K562 (cell line): ENCODE data around the gene SMC4. TPM values are rescaled to one million over a fixed set of nuclear protein-coding genes. Genes with fewer than 3 reads are reported as not detected.

ENCODE experiments used
- ATF4 ChIP-seq: fragments of 450-650 bp; formaldehyde crosslinking; IDR thresholded peaks from 2 replicates; pipeline ENCODE4 v1.4.0; 2022; ENCODE audit warnings: mild to moderate bottlenecking, moderate library complexity
- CTBP1 ChIP-seq: fragments of 450-650 bp; IDR thresholded peaks from 2 replicates; pipeline ENCODE4 v1.6.1; 2016; ENCODE audit warnings: borderline replicate concordance
- ERF ChIP-seq: fragments of 450-650 bp; formaldehyde crosslinking; IDR thresholded peaks from 2 replicates; pipeline ENCODE4 v1.4.0; 2020; ENCODE audit warnings: mild to moderate bottlenecking, mixed read lengths
- HCFC1 ChIP-seq: IDR thresholded peaks from 2 replicates; pipeline ENCODE4 v1.6.1; 2012; ENCODE audit warnings: low read depth, low read length, improper control_type of control experiment
- HEY1 ChIP-seq: fragments of 250-450 bp; sonication (Bioruptor Pico); IDR thresholded peaks from 2 replicates; pipeline ENCODE4 v1.5.0; 2020; ENCODE audit warnings: mild to moderate bottlenecking, moderate library complexity, borderline replicate concordance
- HMG20A ChIP-seq: fragments of 450-650 bp; formaldehyde crosslinking; conservative IDR thresholded peaks from 2 replicates; pipeline ENCODE4 v1.4.0; 2020; ENCODE audit warnings: mild to moderate bottlenecking, mixed read lengths
- KDM5B ChIP-seq: fragments of 200-600 bp; sonication (generic); IDR thresholded peaks from 2 replicates; pipeline ENCODE4 v1.6.1; 2012; ENCODE audit warnings: low read depth, mild to moderate bottlenecking, moderate library complexity, low read length, control low read depth, inconsistent platforms; ENCODE audit not compliant: insufficient replicate concordance
- KLF10 ChIP-seq: fragments of 250-450 bp; sonication (Bioruptor Pico); IDR thresholded peaks from 2 replicates; pipeline ENCODE4 v1.6.1; 2021; ENCODE audit warnings: matching md5 sums
- MTA3 ChIP-seq: fragments of 450-650 bp; formaldehyde crosslinking; IDR thresholded peaks from 2 replicates; pipeline ENCODE4 v1.6.1; 2017; ENCODE audit warnings: mild to moderate bottlenecking, borderline replicate concordance
- NFRKB ChIP-seq: fragments of 450-650 bp; IDR thresholded peaks from 2 replicates; pipeline ENCODE4 v1.6.1; 2016; ENCODE audit warnings: low read depth
- NR3C1 ChIP-seq: sonication (generic); formaldehyde crosslinking; IDR thresholded peaks from 2 replicates; pipeline ENCODE4 v1.8.1; 2022; ENCODE audit warnings: missing genetic modification reagents
- PPARD ChIP-seq: fragments of 250-450 bp; sonication (Bioruptor Pico); IDR thresholded peaks from 2 replicates; pipeline ENCODE4 v1.8.0; 2022; ENCODE audit warnings: inconsistent platforms, mild to moderate bottlenecking, moderate library complexity
- SMARCA4 ChIP-seq: fragments of 450-650 bp; IDR thresholded peaks from 2 replicates; pipeline ENCODE4 v1.6.1; 2016
- SMC3 ChIP-seq: conservative IDR thresholded peaks from 2 replicates; pipeline ENCODE4 v1.6.1; 2011; ENCODE audit warnings: low read depth, low read length, improper control_type of control experiment; ENCODE audit not compliant: insufficient read depth
- TAF1 ChIP-seq: IDR thresholded peaks from 2 replicates; pipeline ENCODE4 v1.6.1; 2011; ENCODE audit warnings: mild to moderate bottlenecking, low read length, moderate library complexity; ENCODE audit not compliant: insufficient read depth, control insufficient read depth, severe bottlenecking; ENCODE audit errors: extremely low read depth
- U2AF2 ChIP-seq: fragments of 200-400 bp; formaldehyde crosslinking; optimal IDR thresholded peaks from 2 replicates; pipeline ENCODE3; 2017; ENCODE audit warnings: low read depth, mild to moderate bottlenecking, low read length
- ZBED1 ChIP-seq: IDR thresholded peaks from 2 replicates; pipeline ENCODE4 v1.6.1; 2014
- ZNF785 ChIP-seq: fragments of 250-450 bp; sonication (Bioruptor Pico); IDR thresholded peaks from 2 replicates; pipeline ENCODE4 v1.4.0; 2020; ENCODE audit warnings: mild to moderate bottlenecking
- polyA plus RNA-seq, 8 experiments: library from polyadenylated mRNA; depleted of rRNA in 4 of 8; stranded (reverse) in 5 of 8; unstranded in 3 of 8; fragments of >200 nt; fragmentation: Nextera tagmentation in 2 of 8; fragmentation: Illumina TruSeq in 1 of 8; extraction: Ambion mirVana in 2 of 8; extraction: Trizol in 1 of 8; gene quantifications; 2 replicates each; pipeline versions ENCODE4 v1.2.1 to v1.2.3, GENCODE V29; 2011 to 2014; ENCODE audit warnings: inconsistent platforms in 1 of 8, missing spikeins in 1 of 8
- total RNA-seq, 7 experiments: library from RNA; depleted of rRNA in 6 of 7; stranded (reverse); fragments of >200 nt in 6 of 7; fragmentation: Illumina TruSeq in 2 of 7; extraction: Trizol in 2 of 7; gene quantifications; 2 replicates each; pipeline versions ENCODE4 v1.2.1 to v1.2.3, GENCODE V29; 2011 to 2021; ENCODE audit warnings: low replicate concordance in 1 of 7
- TF ChIP-seq, protein P1 (sequence below): fragments of 450-650 bp; formaldehyde crosslinking; IDR thresholded peaks from 2 replicates; pipeline ENCODE4 v1.4.0; 2020; ENCODE audit warnings: mild to moderate bottlenecking
- TF ChIP-seq, protein P2 (sequence below): sonication (generic); formaldehyde crosslinking; IDR thresholded peaks from 2 replicates; pipeline ENCODE4 v1.8.0; 2022; ENCODE audit warnings: missing genetic modification reagents, mild to moderate bottlenecking, moderate library complexity, borderline replicate concordance
- TF ChIP-seq, protein P3 (sequence below): sonication (generic); formaldehyde crosslinking; IDR thresholded peaks from 2 replicates; pipeline ENCODE4 v1.8.1; 2023; ENCODE audit warnings: mild to moderate bottlenecking, missing genetic modification reagents
- TF ChIP-seq, protein P4 (sequence below): fragments of 450-650 bp; formaldehyde crosslinking; IDR thresholded peaks from 2 replicates; pipeline ENCODE4 v1.4.0; 2022; ENCODE audit warnings: missing genetic modification characterization

Gene SMC4
- total and polyA plus RNA-seq, 9 of the 15 experiments (the other 6 are each of a cell fraction or from before 2014, with no cell fraction given): 87.9 to 347 (median 176) TPM

GRCh38 chr3:160449636-160450598, 50.5 kb downstream of the SMC4 start, which contains the start of gene TRIM59 (continued):
- TF ChIP-seq ZNF785 (CRISPR knock-in tag) (no peak), PPARD (CRISPR knock-in tag) (no peak), SMC3 (no peak), HCFC1 (no peak), U2AF2 (no peak), KLF10 (CRISPR knock-in tag) (no peak), ATF4 (CRISPR knock-in tag) (0 out of 2 replicates have a peak, but pooled peaks have one; percentile 53), TAF1 (peak; percentile 79), ERF (peak; percentile 91; the same call in 1 of the 2 replicates), MTA3 (peak; percentile 31), KDM5B (peak; percentile 89), NFRKB (peak; percentile 86; the same call in 1 of the 2 replicates), SMARCA4 (no peak), ZBED1 (no peak), CTBP1 (peak; percentile 82), NR3C1 (CRISPR knock-in tag) (peak; percentile 96), HEY1 (CRISPR knock-in tag) (no peak), HMG20A (CRISPR knock-in tag) (no peak)
- TF ChIP-seq, protein P1, sequence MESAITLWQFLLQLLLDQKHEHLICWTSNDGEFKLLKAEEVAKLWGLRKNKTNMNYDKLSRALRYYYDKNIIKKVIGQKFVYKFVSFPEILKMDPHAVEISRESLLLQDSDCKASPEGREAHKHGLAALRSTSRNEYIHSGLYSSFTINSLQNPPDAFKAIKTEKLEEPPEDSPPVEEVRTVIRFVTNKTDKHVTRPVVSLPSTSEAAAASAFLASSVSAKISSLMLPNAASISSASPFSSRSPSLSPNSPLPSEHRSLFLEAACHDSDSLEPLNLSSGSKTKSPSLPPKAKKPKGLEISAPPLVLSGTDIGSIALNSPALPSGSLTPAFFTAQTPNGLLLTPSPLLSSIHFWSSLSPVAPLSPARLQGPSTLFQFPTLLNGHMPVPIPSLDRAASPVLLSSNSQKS (CRISPR knock-in tag): no peak
- TF ChIP-seq, protein P2, sequence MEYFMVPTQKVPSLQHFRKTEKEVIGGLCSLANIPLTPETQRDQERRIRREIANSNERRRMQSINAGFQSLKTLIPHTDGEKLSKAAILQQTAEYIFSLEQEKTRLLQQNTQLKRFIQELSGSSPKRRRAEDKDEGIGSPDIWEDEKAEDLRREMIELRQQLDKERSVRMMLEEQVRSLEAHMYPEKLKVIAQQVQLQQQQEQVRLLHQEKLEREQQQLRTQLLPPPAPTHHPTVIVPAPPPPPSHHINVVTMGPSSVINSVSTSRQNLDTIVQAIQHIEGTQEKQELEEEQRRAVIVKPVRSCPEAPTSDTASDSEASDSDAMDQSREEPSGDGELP (CRISPR knock-in tag): peak; percentile 96
- TF ChIP-seq, protein P3, sequence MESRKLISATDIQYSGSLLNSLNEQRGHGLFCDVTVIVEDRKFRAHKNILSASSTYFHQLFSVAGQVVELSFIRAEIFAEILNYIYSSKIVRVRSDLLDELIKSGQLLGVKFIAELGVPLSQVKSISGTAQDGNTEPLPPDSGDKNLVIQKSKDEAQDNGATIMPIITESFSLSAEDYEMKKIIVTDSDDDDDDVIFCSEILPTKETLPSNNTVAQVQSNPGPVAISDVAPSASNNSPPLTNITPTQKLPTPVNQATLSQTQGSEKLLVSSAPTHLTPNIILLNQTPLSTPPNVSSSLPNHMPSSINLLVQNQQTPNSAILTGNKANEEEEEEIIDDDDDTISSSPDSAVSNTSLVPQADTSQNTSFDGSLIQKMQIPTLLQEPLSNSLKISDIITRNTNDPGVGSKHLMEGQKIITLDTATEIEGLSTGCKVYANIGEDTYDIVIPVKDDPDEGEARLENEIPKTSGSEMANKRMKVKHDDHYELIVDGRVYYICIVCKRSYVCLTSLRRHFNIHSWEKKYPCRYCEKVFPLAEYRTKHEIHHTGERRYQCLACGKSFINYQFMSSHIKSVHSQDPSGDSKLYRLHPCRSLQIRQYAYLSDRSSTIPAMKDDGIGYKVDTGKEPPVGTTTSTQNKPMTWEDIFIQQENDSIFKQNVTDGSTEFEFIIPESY (CRISPR knock-in tag): peak; percentile 76; the same call in 1 of the 2 replicates
- TF ChIP-seq, protein P4, sequence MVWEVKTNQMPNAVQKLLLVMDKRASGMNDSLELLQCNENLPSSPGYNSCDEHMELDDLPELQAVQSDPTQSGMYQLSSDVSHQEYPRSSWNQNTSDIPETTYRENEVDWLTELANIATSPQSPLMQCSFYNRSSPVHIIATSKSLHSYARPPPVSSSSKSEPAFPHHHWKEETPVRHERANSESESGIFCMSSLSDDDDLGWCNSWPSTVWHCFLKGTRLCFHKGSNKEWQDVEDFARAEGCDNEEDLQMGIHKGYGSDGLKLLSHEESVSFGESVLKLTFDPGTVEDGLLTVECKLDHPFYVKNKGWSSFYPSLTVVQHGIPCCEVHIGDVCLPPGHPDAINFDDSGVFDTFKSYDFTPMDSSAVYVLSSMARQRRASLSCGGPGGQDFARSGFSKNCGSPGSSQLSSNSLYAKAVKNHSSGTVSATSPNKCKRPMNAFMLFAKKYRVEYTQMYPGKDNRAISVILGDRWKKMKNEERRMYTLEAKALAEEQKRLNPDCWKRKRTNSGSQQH (CRISPR knock-in tag): 0 out of 2 replicates have a peak, but pooled peaks have one; percentile 49
